Psoas muscle (tissue), 8 donors: ENCODE data around the gene SPEN. TPM values are rescaled to one million over a fixed set of nuclear protein-coding genes. Genes with fewer than 3 reads are reported as not detected.
A peak's percentile ranks its signal among the peaks of the same experiment; 100 is the strongest.
"Not testable (repeated sequence)": the region's sequence is repeated elsewhere in the genome, so short reads cannot be mapped to it uniquely, and the experiment has no call there.

Experiments
- ATAC-seq, 4 donors: fragments of 200-7000 bp; cut with Tn5 transposase; one replicate each; pipeline ENCODE4 v1.9.1; 2020; ENCODE audit warnings: moderate library complexity in 3 of 4, mild to moderate bottlenecking in 2 of 4
- DNase-seq, 2 donors: peaks; one replicate each; pipeline ENCODE4 v3.0.0-alpha.2; 2020
- H3K27ac ChIP-seq: fragments of 200-600 bp; one replicate; pipeline ENCODE4 v1.8.0; 2022
- H3K27me3 ChIP-seq, 3 donors: fragments of 200-600 bp in 1 of 3; one replicate each; pipeline versions ENCODE4 v1.6.1 to v1.8.0; 2013 to 2022; ENCODE audit warnings: low read length in 2 of 3, mild to moderate bottlenecking in 2 of 3, moderate library complexity in 1 of 3; ENCODE audit not compliant: insufficient read depth in 3 of 3
- H3K36me3 ChIP-seq, 2 donors: fragments of 200-600 bp in 1 of 2; one replicate each; pipeline versions ENCODE4 v1.6.1 to v1.8.0; 2013 to 2022; ENCODE audit warnings: low read depth in 1 of 2, mild to moderate bottlenecking in 1 of 2, moderate library complexity in 1 of 2; ENCODE audit not compliant: insufficient read depth in 1 of 2
- H3K4me1 ChIP-seq: fragments of 200-600 bp; one replicate; pipeline ENCODE4 v1.8.0; 2022
- H3K4me3 ChIP-seq: fragments of 200-600 bp; one replicate; pipeline ENCODE4 v1.8.0; 2022; ENCODE audit warnings: mild to moderate bottlenecking
- H3K9me3 ChIP-seq: fragments of 200-600 bp; one replicate; pipeline ENCODE4 v1.8.0; 2022
- CTCF ChIP-seq: fragments of 200-600 bp; IDR thresholded peaks from one replicate; pipeline ENCODE4 v1.8.0; 2022; ENCODE audit warnings: antibody characterized with exemption
- WGBS, 3 donors: extraction: QIAGEN DNeasy Blood & Tissue Kit; methylation state at CpG; one replicate each; pipeline versions ENCODE4 v1.1.6 to v1.1.7; 2013; 5-methylcytosine and 5-hydroxymethylcytosine counted together
- intact Hi-C, 2 donors: fragments of 100-400 bp; cut with DNase I; formaldehyde crosslinking; loops; one replicate each; pipeline versions ENCODE4 v1.11.0 to v1.14.2; 2022
- polyA plus RNA-seq, 3 donors: library from polyadenylated mRNA; stranded (reverse); fragments of 200-250 nt; gene quantifications; one replicate each; pipeline ENCODE4 v1.2.3, GENCODE V29; 2013
- total RNA-seq, 4 donors: library from RNA; stranded (reverse); fragmentation: NEBNext Ultra II Directional in 2 of 4; extraction: Animal tissue kit (Norgen Biotek cat#: 25700) in 2 of 4; gene quantifications; one replicate each; pipeline versions ENCODE4 v1.2.1 to v1.2.4, GENCODE V29; 2021 to 2023
- donor health status: healthy with polysubstance abuse.
- donor health status: DM: no; HTN: no; CAD: no; lungs with moderate emphysema.
- donor health status: Bipolar disorder and iron deficiency.
- donor health status: healthy.
- donor health status: DM: yes; HTN: yes; CAD: no.
- donor health status: DM: no; HTN: no; CAD: no.
- donor health status: DM: no; HTN: no; CAD: no.
- donor health status: DM: yes; HTN: yes; CAD: no.

Gene SPEN
- total and polyA plus RNA-seq, 7 donors: 10.2 to 46.5 (median 38.3) TPM

DNA sequence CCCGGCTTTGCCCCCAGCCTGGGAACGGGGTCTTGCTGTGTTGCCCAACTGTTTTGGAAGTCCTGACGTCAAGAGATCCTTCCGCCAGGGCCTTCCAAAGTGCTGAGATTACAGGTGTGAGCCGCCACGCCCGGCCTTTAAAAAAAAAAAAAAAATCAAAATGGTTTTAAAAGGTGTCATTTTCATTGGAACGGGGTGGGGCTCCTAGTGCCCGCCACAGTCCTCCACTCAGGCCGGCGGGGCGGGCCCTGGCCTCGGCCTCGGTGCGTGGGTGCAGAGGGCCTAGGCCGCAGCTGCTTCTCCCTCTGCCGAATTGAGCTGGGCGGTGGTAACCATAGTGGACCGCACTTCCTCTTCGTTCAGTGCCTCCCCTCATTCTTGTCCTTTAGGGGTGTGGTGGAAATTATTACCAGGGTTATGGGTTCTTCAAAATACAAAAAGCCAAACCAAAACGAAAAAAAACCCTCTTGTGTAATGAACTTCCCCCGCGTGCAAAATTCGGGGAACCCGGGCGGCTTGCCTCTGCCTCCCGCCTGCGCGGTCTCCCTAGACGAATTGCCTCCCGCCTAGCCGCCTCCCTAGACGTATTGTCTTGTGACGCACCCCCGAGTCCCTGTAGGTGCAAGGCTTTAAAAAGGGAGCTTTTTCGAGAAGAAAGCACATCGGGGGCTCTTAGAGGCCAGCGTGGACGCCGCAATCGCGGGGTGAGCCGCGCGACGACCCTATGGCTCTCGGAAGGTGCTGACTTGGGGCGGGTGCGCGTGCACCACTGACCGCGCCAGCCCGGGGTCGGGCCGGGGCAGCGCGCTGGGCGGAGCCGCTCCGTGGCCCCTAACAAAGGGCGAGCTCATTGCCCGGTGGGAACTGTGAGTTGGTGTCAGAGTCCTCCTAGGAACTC, 10.5 kb upstream of the SPEN start:
- 71 to 74% (median 71%) methylated on average over 61 to 62 of the region's 62 CpGs for WGBS, 3 donors
- intact Hi-C loops: no loop called here
- Histone ChIP-seq H3K9me3 (no peaks in the 10 kb centered on the region), H3K36me3 (no peaks in the 10 kb centered on the region), H3K27me3 (no peaks in the 10 kb centered on the region), H3K4me1 (peaks cover 11% of the 10 kb centered on the region), H3K4me3 (peak overlapping the region; percentile 92), H3K27ac (peak overlapping the region; percentile 100)
- DNase-seq (peak; percentile 43 to 63), ATAC-seq (no peak)
- no peak for TF ChIP-seq CTCF

DNA sequence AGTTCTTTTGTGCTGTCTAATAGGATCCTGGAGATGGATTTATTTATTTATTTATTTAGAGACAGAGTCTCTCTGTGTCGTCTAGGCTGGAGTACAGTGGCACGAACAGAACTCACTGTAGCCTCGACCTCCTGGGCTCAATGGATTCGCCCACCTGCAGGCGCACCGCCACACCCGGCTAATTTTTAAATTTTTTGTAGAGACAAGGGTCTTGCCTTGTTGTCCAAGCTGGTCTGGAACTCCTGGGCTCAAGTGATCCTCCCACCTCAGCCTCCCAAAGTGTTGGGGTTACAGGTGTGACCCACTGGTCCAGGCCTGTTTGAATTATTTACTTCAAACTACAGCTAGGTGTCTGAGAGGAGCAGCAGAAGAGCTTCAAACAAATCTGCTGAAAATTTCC, 9.6 kb upstream of the SPEN start:
- Histone ChIP-seq H3K4me3 (no peak overlapping the region), H3K27me3 (no peaks in the 10 kb centered on the region), H3K36me3 (no peaks in the 10 kb centered on the region), H3K4me1 (peaks cover 5% of the 10 kb centered on the region), H3K9me3 (no peaks in the 10 kb centered on the region), H3K27ac (no peak overlapping the region)
- intact Hi-C loops: no loop called here
- WGBS, 3 donors: 83 to 94% (median 90%) methylated on average over 7 of the region's 7 CpGs
- ATAC-seq: no peak
- DNase-seq: no peak
- TF ChIP-seq CTCF: no peak

DNA sequence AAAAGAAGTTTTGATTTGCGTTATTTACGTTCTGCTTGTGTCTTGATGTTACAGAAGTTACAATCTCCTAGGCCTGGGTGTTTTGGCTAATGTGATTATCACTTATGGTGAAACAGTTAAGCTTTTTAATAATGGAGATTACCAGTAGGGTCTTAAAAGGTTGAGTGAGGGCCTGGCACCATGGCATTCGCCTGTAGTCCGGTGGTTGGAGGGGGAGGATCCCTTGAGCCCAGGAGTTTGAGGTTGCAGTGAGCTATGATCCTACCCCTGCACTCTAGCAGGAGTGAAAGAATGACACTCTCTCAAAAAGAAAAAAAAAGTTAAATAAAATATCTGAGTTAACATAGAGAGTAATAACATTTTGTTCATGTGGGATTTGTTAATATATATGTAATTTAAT, 8.8 kb upstream of the SPEN start:
- no peak for ATAC-seq
- DNase-seq: no peak
- no peak overlapping the region for H3K27ac ChIP-seq
- H3K27me3 ChIP-seq: no peaks in the 10 kb centered on the region
- WGBS, 3 donors: 83 to 91% (median 88%) methylated on average over 4 of the region's 4 CpGs
- TF ChIP-seq CTCF: no peak
- H3K4me1 ChIP-seq: no peaks in the 10 kb centered on the region
- intact Hi-C loops: no loop called here
- H3K36me3 ChIP-seq: no peaks in the 10 kb centered on the region
- H3K9me3 ChIP-seq: no peaks in the 10 kb centered on the region
- no peak overlapping the region for H3K4me3 ChIP-seq

DNA sequence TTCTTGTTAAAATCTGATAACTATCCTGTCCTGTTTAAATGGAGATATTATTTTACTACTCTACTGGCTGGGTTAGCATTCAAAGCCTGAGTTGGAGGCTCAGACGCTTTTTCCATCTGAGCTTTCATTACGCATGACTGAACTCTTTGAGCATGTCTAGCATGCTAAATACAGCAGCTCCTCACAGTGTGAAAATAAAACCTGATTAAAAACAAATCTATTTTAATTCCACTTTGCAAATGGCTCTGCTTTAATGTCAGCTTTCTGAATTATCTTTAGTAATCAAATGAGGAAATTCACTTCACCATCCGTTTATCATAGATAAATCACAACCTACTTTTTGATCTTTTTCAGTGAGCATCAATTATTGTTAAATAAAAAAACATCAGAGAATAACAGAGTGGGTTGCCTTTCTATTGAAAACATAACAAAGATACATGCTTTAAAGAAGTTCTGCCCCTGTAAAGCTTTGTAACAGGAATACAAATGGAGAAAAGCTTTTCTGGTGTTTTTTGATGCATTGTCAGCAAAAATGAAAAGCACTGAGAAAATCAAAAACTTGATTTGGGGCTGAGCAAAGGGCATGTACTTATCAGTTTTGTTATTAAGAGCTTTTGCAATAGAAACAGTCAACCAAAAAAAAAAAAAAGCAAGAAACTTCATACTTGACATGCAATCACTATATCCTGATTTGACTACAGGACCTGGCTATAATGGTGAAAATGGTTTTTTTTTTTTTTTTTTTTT, 3.5 kb upstream of the SPEN start:
- DNase-seq (no peak), ATAC-seq (peak in 1 of 4 donors; percentile 32)
- TF ChIP-seq CTCF: no peak
- Histone ChIP-seq H3K4me1 (peaks cover 11% of the 10 kb centered on the region), H3K27ac (peak overlapping the region; percentile 72), H3K9me3 (no peaks in the 10 kb centered on the region), H3K4me3 (no peak overlapping the region), H3K36me3 (no peaks in the 10 kb centered on the region), H3K27me3 (no peaks in the 10 kb centered on the region)
- intact Hi-C loops: no loop called here
- 23 to 37% (median 25%) methylated on average over 3 of the region's 3 CpGs for WGBS, 3 donors

DNA sequence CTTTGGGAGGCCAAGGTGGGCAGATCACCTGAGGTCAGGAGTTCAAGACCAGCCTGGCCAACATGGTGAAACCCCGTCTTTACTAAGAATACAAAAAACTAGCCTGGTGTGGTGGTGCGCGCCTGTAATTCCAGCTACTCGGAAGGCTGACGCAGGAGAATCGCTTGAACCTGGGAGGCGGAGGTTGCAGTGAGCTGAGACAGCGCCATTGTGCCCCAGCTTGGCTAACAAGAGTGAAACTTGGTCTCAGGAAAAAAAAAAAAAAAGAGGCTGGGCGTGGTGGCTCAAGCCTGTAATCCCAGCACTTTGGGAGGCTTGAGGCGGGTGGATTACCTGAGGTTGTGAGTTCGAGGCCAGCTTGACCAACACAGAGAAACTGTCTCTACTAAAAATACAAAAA, 1.5 kb upstream of the SPEN start:
- H3K4me3 ChIP-seq, H3K9me3 ChIP-seq, H3K27me3 ChIP-seq, ATAC-seq, DNase-seq, H3K36me3 ChIP-seq, H3K27ac ChIP-seq: not testable (repeated sequence)
- 95 to 97% (median 96%) methylated on average over 11 of the region's 11 CpGs for WGBS, 3 donors
- intact Hi-C loops: loop anchor here in 1 of 2 donors (5.0 kb wide), 1 partner anchor 56 kb away; no protein-coding TSS in a partner anchor
- peaks cover 23% of the 10 kb centered on the region for H3K4me1 ChIP-seq
